IMR-90 (cell line): Measurements from ENCODE around the gene PLPP4.

Experiments used
- CHD1 ChIP-seq: IDR thresholded peaks from 2 replicates; pipeline ENCODE4 v1.6.1; 2012; ENCODE audit warnings: low read depth, low read length, improper control_type of control experiment
- RFX5 ChIP-seq: IDR thresholded peaks from 2 replicates; pipeline ENCODE4 v1.8.0; 2012; ENCODE audit warnings: low read depth, mild to moderate bottlenecking, low read length, moderate library complexity
- TF ChIP-seq, protein P1 (sequence below): conservative IDR thresholded peaks from 2 replicates; pipeline ENCODE4 v1.5.1; 2012; ENCODE audit warnings: mild to moderate bottlenecking, low read depth, low read length, improper control_type of control experiment

DNA sequence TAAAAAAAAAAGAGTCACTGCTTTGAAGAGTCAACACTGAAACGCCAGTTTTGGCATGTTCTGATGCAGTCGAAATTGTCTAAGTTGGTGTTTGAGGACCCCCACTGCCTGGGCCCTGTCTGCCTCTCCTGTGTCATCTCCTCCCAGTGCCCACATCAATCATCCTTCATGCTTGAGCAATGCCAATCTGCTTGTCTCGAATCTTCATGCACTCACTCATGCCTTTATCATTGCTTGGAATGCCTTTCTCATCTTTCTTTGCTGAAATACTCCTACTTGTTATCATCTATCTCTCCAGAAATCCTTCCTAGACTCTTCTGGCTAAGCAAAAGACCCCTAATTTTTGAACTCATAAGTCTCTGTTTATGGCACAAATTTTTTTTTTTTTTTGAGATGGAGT lies 42.1 kb upstream of the PLPP4 start:
- TF ChIP-seq CHD1, result no peak
- TF ChIP-seq, protein P1, sequence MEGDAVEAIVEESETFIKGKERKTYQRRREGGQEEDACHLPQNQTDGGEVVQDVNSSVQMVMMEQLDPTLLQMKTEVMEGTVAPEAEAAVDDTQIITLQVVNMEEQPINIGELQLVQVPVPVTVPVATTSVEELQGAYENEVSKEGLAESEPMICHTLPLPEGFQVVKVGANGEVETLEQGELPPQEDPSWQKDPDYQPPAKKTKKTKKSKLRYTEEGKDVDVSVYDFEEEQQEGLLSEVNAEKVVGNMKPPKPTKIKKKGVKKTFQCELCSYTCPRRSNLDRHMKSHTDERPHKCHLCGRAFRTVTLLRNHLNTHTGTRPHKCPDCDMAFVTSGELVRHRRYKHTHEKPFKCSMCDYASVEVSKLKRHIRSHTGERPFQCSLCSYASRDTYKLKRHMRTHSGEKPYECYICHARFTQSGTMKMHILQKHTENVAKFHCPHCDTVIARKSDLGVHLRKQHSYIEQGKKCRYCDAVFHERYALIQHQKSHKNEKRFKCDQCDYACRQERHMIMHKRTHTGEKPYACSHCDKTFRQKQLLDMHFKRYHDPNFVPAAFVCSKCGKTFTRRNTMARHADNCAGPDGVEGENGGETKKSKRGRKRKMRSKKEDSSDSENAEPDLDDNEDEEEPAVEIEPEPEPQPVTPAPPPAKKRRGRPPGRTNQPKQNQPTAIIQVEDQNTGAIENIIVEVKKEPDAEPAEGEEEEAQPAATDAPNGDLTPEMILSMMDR, result no peak
- TF ChIP-seq RFX5, result no peak
